Measurements from ENCODE around the gene TFCP2L1.

Gene TFCP2L1

DNA sequence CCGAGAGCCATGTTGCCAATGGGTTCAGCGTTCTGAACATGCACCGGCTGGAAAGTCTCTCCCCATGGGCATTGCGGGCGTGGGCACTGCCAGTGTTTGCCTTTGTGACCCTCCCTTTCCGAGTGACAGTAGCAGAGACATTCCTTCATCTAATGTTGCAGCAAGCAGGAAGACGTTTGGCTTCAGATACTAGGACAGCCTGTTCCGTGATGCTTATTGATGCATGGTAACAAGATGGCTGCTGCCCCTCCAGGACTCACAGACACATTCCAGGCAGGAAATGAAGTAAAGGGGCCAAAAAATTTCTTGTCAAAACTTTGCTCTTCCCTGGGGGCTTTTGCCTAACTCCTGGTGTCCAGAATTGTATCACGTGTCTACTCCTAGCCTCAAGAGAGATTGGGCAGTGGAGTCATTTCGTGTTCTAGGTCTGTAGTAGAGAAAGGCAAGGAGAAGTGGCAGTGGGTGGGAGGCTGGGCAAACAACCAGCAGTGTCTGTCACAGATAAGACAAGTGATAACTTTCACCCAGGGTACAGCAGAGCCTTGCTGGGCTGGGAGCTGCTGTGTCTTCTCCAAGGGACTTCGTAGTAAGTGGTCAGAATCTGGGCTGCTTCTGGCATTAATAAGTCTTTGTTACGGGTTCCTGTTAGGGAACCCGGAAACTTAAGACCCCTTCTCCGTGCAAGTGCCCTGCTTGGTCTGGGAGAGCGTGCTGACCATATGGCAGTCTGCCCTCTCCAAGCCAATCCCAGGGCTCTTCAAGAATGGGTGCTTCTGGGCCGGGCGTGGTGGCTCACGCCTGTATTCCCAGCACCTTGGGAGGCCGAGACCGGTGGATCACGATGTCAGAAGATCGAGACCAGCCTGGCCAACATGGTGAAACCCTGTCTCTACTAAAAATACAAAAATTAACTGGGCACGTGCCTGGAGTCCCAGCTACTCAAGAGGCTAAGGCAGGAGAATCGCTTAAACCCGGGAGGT, 93.5 kb downstream of the TFCP2L1 start:
- DNase-seq: no peak
- Mint-ChIP-seq H3K4me3 (no peak overlapping the region), H3K9me3 (no peaks in the 10 kb centered on the region), H3K27ac (no peak overlapping the region), H3K27me3 (peaks cover 0 to 6% of the 10 kb centered on the region in 2 donors), H3K36me3 (no peaks in the 10 kb centered on the region), H3K4me1 (no peaks in the 10 kb centered on the region)
- no peak for ATAC-seq (replicated peaks)

DNA sequence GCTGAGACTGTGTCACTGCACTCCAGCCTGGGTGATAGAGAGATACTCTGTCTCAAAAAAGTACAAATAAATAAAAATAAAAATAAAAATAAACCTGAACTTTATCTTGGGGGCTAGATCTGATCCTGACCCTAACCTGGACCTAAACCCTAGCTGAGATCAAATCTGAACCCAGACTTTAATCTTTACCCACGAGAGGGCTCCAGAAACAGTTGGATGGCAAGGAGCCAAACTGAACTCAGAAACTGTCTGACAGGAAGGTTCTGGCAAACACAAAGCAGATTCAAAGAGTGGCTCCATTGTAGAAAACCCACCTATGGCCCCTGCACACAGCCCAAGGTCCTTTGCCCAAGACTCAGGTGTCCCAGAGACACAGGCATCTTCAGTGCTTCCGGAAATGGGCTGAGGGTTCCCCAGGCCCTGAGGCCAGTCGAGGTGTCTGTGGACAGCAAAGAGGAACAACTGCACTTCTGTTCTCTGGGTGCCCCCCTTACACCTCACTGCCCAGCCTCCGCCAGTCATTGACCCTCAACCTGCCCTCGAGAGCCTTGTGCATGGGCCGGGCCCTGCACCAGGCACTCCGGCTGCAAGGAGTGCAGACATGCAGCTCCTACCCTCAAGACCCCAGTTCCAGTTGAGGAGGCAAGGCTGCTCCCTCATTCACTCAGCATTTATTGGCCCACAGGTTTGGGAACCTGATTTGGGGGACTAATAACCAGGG, 95.2 kb downstream of the TFCP2L1 start:
- Mint-ChIP-seq H3K9me3 (no peaks in the 10 kb centered on the region), H3K27me3 (peaks cover 0 to 6% of the 10 kb centered on the region in 2 donors), H3K36me3 (no peaks in the 10 kb centered on the region), H3K4me1 (no peaks in the 10 kb centered on the region), H3K4me3 (no peak overlapping the region), H3K27ac (no peak overlapping the region)
- no peak for DNase-seq
- ATAC-seq (replicated peaks): no peak

DNA sequence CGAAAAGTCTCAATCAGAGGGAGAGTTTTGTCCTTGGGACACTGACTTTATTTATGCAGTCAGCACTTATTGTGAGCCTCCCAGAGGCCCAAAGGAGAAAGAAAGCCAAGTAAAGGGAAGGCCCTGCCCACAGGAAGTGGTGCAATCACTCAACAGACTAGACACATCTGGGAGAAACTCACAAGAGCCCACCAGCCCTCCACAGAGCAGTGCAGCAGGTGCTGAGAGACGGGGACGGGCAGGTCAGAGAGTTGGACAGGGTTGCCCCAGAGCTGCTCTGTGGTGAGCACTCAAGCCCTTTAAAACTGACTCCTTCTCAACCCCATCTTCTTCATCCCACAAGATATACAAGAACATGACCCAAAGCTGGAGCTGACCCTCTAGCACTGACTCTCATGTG, 96.0 kb downstream of the TFCP2L1 start:
- no peak overlapping the region for H3K4me3 Mint-ChIP-seq
- DNase-seq (no peak), ATAC-seq (replicated peaks) (no peak)
- H3K27me3 Mint-ChIP-seq: peaks cover 0 to 6% of the 10 kb centered on the region in 2 donors
- no peaks in the 10 kb centered on the region for H3K9me3 Mint-ChIP-seq
- no peaks in the 10 kb centered on the region for H3K4me1 Mint-ChIP-seq
- no peak overlapping the region for H3K27ac Mint-ChIP-seq
- no peaks in the 10 kb centered on the region for H3K36me3 Mint-ChIP-seq

DNA sequence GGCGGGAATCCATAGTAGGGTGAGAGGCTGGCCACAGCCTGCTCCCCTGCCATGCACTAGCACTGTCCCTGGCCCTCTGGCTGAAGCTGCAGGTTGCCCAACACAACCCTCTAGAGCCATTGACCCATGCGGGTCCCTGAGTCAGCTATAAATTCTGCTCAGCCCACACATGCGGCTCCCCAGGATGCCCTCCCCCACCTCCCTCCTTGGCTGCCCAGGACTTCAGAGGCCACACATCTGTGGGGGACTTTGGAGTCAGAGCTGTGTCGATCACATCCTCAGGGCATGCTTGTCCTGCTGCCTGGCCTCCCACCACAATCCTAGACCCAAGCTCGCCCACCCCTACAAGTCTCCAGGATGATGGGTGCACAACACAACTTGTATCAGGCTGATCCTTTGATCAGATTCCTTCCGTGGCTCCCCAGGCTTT, 97.0 kb downstream of the TFCP2L1 start:
- H3K4me3 Mint-ChIP-seq: no peak overlapping the region
- H3K4me1 Mint-ChIP-seq: no peaks in the 10 kb centered on the region
- no peak for ATAC-seq (replicated peaks)
- H3K27ac Mint-ChIP-seq: no peak overlapping the region
- no peaks in the 10 kb centered on the region for H3K36me3 Mint-ChIP-seq
- peaks cover 0 to 6% of the 10 kb centered on the region in 2 donors for H3K27me3 Mint-ChIP-seq
- no peaks in the 10 kb centered on the region for H3K9me3 Mint-ChIP-seq
- no peak for DNase-seq

DNA sequence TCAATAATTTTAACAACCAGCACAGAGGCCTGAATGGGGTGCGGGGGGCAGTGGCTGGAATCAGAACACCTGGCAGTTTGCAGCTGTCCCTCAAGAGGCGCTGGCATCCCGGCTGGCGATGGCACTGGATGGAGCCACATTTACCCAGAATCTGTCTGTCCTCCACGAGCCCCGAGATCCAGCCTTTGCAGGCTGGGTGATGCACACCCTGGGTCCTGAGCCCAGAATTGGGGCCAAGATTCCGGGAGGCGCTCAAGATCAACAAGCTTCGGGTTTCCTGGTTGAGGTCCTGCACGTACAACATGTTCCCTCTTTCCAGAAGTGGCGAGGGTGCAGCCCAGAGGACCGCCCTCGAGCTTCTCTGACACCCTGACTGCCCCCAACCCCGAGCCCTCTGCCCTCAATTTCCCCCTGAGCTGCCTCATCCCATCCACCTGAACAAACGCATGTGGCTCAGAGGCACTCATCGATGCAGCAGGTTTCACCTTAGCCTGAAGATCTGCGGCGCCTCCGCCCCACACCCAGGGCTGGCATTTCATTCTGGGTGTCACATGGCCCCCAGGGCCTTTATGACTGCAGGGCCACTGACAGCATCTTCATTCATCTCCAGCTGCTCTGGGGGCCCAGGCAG, 97.5 kb downstream of the TFCP2L1 start:
- H3K27me3 Mint-ChIP-seq: peaks cover 0 to 6% of the 10 kb centered on the region in 2 donors

DNA sequence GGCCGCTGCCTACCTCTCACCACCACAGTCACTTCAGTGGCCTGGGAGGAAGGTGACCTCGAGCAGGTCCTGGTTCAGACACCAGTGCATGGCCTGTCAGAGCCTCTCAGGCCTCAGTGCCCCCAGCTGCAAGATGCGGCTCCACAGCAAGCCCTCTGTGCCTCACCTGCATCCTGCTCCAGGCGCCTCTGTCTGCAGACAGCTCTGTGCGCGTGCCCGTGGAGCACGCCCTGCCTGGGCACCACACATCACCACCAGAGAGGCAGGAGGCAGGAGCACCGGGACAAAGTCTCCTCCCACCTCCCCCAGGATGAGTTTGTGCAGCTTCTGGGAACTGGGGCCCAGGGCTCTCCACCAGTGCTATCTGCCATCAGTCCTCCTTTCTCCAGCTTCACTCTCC, 98.7 kb downstream of the TFCP2L1 start:
- no peaks in the 10 kb centered on the region for H3K4me1 Mint-ChIP-seq
- no peak for DNase-seq
- H3K27me3 Mint-ChIP-seq: peaks cover 0 to 6% of the 10 kb centered on the region in 2 donors
- ATAC-seq (replicated peaks): no peak
- no peak overlapping the region for H3K27ac Mint-ChIP-seq
- H3K4me3 Mint-ChIP-seq: no peak overlapping the region
- H3K36me3 Mint-ChIP-seq: no peaks in the 10 kb centered on the region
- H3K9me3 Mint-ChIP-seq: no peaks in the 10 kb centered on the region

More for the DNA sequence above, 97.5 kb downstream of the TFCP2L1 start:
- DNase-seq: no peak
- no peaks in the 10 kb centered on the region for H3K9me3 Mint-ChIP-seq
- H3K4me3 Mint-ChIP-seq: no peak overlapping the region
- H3K27ac Mint-ChIP-seq: no peak overlapping the region
- H3K36me3 Mint-ChIP-seq: no peaks in the 10 kb centered on the region
- no peak for ATAC-seq (replicated peaks)
- no peaks in the 10 kb centered on the region for H3K4me1 Mint-ChIP-seq

DNA sequence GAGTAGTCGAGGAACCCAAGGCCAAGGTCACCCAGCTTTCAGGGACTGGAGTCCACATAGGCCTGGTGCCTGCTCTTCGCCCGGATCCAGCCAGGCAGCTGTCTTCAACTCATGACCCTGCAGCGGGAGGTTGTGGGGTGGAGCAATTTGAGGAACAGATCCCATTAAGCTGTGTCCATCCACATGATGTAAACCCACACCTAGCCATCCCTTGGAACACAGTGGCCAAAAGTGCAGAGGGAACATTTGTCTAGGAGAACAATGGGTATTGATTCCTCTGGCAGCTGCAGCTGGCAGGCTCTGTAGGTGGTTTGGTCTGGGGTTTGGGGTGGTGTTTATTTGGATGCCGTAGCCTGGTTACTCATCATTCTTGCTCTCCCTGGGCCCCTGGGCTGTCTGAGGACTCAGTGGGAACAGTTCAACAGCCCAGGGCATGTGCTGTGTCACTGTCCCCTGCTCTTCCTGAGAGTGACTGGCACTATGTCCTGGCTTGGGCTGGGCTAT, 99.4 kb downstream of the TFCP2L1 start:
- DNase-seq: no peak
- Mint-ChIP-seq H3K36me3 (no peaks in the 10 kb centered on the region), H3K9me3 (no peaks in the 10 kb centered on the region), H3K4me1 (no peaks in the 10 kb centered on the region), H3K27ac (no peak overlapping the region), H3K4me3 (no peak overlapping the region), H3K27me3 (peaks cover 0 to 6% of the 10 kb centered on the region in 2 donors)
- ATAC-seq (replicated peaks): no peak

DNA sequence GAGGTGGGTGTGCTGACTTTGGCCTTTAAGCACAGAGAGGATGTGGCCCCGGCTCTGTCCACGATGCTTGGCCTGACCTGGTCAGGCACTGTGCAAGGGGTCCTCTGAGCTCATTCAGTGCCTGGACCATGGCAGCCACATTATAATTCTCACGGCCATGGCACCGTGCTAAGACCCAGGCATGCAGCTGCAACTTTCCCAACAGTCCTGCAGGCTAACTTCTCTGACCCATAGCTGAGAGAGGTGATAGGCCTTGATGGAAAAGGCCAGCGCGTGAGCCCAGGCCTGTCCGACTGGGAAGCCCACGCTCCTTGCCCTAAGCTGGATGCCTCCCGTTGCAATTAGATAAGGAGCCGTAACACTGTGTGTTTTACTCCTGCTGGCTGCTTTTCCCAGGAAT, 99.9 kb downstream of the TFCP2L1 start:
- no peaks in the 10 kb centered on the region for H3K36me3 Mint-ChIP-seq
- H3K9me3 Mint-ChIP-seq: no peaks in the 10 kb centered on the region
- H3K4me1 Mint-ChIP-seq: no peaks in the 10 kb centered on the region
- DNase-seq (no peak), ATAC-seq (replicated peaks) (no peak)
- no peak overlapping the region for H3K27ac Mint-ChIP-seq
- H3K27me3 Mint-ChIP-seq: peaks cover 0 to 6% of the 10 kb centered on the region in 2 donors
- no peak overlapping the region for H3K4me3 Mint-ChIP-seq

DNA sequence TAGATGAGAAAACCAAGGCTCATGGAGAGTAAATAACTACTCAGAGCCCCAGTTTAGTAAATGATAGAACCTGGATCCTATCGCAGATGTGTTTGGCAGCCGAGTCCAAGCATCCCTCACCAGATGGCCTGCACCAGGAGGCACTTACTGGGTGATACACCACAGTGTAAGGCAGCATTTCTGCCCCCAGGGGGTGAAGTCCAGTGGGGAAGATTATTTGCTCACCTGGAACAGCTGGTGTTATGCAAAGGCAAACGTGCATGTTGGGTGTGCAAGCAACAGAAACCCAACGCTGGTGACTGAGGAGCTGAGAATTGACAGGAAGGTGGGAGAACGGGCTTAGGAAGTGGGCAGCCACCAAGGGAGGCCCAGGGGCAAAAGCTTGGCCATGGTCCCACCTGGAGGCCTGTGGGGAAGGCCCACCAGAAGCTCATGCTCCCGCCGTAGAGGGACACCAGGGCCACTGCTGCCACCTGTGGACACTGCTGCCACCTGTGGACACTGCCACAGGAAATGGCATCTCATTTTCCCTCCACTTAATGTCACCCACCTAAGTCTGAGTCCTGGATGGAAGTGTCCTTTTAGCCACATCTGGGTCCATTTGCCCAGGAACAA, 100.6 kb downstream of the TFCP2L1 start:
- no peaks in the 10 kb centered on the region for H3K4me1 Mint-ChIP-seq
- H3K27me3 Mint-ChIP-seq: peaks cover 0 to 7% of the 10 kb centered on the region in 2 donors
- H3K36me3 Mint-ChIP-seq: no peaks in the 10 kb centered on the region
- H3K27ac Mint-ChIP-seq: no peak overlapping the region
- no peak for ATAC-seq (replicated peaks)
- H3K4me3 Mint-ChIP-seq: no peak overlapping the region
- no peak for DNase-seq
- no peaks in the 10 kb centered on the region for H3K9me3 Mint-ChIP-seq

DNA sequence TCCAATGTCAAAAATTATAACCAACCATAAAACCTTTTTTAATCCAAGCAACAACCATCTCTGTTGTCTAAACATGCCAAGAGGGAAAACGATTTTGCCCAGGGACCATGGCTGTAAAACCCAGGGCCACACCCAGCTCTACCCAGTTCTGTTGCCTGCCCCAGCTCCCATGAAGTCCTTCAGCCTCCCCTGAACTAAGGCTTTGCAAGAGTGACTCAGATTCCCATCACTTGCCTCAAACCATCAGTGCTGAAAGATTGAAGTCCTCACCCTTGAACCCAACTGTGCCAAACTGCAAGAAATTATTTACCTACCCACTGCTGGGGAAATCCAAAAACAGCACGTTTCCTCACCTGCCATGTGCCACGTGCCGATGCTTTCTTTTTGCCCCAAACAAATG, 102.5 kb downstream of the TFCP2L1 start:
- Mint-ChIP-seq H3K9me3 (peaks cover 0 to 2% of the 10 kb centered on the region in 2 donors), H3K27ac (no peak overlapping the region)

DNA sequence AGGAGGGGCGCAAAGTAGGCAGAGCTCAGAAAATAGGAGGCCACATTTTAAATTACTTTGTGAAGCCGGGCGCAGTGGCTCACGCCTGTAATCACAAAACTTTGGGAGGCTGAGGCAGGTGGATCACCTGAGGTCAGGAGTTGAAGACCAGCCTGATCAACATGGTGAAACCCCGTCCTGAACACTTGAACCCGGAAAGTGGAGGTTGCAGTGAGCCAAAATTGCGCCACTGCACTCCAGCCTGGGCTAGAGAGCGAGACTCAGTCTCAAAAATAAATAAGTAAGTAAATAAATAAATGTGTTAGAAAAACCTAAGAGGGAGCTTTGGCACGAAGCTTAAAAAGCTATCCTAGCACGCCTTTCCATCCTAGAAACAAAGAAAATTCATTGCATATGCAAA, 105.5 kb downstream of the TFCP2L1 start:
- H3K9me3 Mint-ChIP-seq: peaks cover 0 to 2% of the 10 kb centered on the region in 2 donors
- peaks cover 0 to 18% of the 10 kb centered on the region in 2 donors for H3K27me3 Mint-ChIP-seq
- H3K27ac Mint-ChIP-seq: no peak overlapping the region
- ATAC-seq (replicated peaks) (no peak), DNase-seq (no peak)
- H3K36me3 Mint-ChIP-seq: peaks cover 0 to 2% of the 10 kb centered on the region in 2 donors
- H3K4me1 Mint-ChIP-seq: no peaks in the 10 kb centered on the region
- H3K4me3 Mint-ChIP-seq: no peak overlapping the region

More for the DNA sequence above, 102.5 kb downstream of the TFCP2L1 start:
- Mint-ChIP-seq H3K4me1 (no peaks in the 10 kb centered on the region), H3K4me3 (no peak overlapping the region), H3K36me3 (peaks cover 0 to 2% of the 10 kb centered on the region in 2 donors), H3K27me3 (peaks cover 0 to 12% of the 10 kb centered on the region in 2 donors)
- no peak for ATAC-seq (replicated peaks)
- DNase-seq: no peak

DNA sequence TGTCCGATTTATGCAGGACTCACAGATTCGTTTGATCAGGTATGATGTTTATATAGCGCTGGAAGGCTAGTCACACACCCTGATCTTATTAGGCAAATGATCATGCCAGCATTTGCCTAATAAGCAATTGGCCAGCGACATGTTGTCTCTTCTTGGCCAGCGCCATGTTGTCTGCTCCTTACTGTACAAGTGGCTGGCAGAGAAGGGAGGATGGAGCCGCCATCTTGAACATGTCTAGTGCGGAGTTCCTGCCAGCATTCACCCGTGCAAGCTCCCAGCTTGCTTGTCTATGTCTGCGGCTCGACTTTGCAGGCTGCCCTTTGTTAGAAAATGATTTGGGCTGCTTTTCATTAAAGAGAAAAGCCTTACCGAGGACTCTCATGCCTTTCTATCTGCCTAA, 106.3 kb downstream of the TFCP2L1 start:
- H3K27me3 Mint-ChIP-seq: peaks cover 2 to 18% of the 10 kb centered on the region in 2 donors
- no peak overlapping the region for H3K4me3 Mint-ChIP-seq
- ATAC-seq (replicated peaks) (no peak), DNase-seq (no peak)
- H3K9me3 Mint-ChIP-seq: peaks cover 0 to 2% of the 10 kb centered on the region in 2 donors
- no peaks in the 10 kb centered on the region for H3K4me1 Mint-ChIP-seq
- no peak overlapping the region for H3K27ac Mint-ChIP-seq
- H3K36me3 Mint-ChIP-seq: peaks cover 0 to 2% of the 10 kb centered on the region in 2 donors

DNA sequence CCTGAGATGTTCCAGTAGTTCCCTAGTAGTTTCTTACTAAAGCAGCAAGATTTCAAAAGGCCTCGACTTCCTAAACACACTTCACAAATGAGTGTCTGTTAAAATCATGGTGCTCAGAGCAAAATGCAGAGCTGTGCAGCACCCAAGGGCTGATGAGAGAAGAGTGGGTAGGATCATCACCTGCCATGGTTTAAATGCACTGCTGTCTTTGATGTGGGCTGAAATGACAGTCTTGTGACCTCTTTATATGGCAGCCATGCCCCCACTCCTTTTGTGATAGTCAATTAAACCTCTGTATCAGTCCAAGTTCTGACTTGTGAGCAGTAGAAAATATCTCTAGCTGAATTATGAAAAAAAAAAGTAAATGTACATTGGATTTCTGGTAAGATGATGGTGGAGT, 107.1 kb downstream of the TFCP2L1 start:
- Mint-ChIP-seq H3K27me3 (peaks cover 4 to 18% of the 10 kb centered on the region in 2 donors), H3K27ac (no peak overlapping the region), H3K4me3 (no peak overlapping the region), H3K36me3 (peaks cover 0 to 2% of the 10 kb centered on the region in 2 donors), H3K9me3 (peaks cover 0 to 2% of the 10 kb centered on the region in 2 donors), H3K4me1 (no peaks in the 10 kb centered on the region)
- no peak for DNase-seq
- no peak for ATAC-seq (replicated peaks)

DNA sequence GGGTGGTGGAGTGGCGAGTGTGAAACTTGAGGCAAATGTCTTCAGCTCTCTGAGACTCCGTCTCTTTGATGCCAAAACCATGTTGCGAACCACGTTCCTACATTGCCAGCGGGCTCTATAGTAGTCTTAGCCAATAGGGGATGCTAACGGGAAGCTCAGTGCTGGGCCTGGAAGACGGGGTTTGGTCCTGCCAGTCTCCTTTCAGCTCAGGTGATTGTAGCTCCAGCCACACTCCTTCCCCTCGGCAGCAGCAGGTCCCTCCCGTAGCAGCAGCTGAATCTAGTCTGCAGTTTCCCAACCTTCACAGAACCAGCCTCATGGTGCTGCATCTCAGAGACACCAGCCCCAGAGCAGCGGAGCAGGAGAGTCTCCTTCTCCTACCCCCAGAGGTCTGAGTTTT, 109.7 kb downstream of the TFCP2L1 start:
- DNase-seq (no peak), ATAC-seq (replicated peaks) (no peak)
- H3K4me1 Mint-ChIP-seq: no peaks in the 10 kb centered on the region
- no peak overlapping the region for H3K4me3 Mint-ChIP-seq
- peaks cover 0 to 2% of the 10 kb centered on the region in 2 donors for H3K36me3 Mint-ChIP-seq
- no peak overlapping the region for H3K27ac Mint-ChIP-seq
- peaks cover 17 to 18% of the 10 kb centered on the region in 2 donors for H3K27me3 Mint-ChIP-seq
- H3K9me3 Mint-ChIP-seq: peaks cover 11 to 12% of the 10 kb centered on the region in 2 donors
